Activated B cell treated with CpG ODN at 0.5 μM for 24 hours (primary cell): ENCODE measurements around the gene CCDC171. TPM values are rescaled to one million over a fixed set of nuclear protein-coding genes. Genes with fewer than 3 reads are reported as not detected.

Source experiments
- ATAC-seq: fragments of 200-7000 bp; cut with Tn5 transposase; one replicate; pipeline ENCODE4 v1.10.0; 2021; ENCODE audit warnings: low read depth, mild to moderate bottlenecking, moderate library complexity
- CTCF ChIA-PET: fragments of 350-600 bp; sonication (Branson Sonifier 250); formaldehyde crosslinking; loops from one replicate; lab custom pipeline; 2021; ENCODE audit warnings: antibody characterized with exemption; lab: Charles Lee
- POLR2A ChIA-PET: fragments of 350-600 bp; sonication (Branson Sonifier 250); formaldehyde crosslinking; loops from one replicate; lab custom pipeline; 2021; ENCODE audit warnings: antibody characterized with exemption; lab: Charles Lee
- DNase-seq: peaks from one replicate; pipeline ENCODE4 v3.0.0; 2022
- H3K27ac Mint-ChIP-seq: one replicate; pipeline ENCODE4 v1.8.0; 2020; ENCODE audit warnings: mixed read lengths
- H3K27me3 Mint-ChIP-seq: one replicate; pipeline ENCODE4 v1.8.0; 2021; ENCODE audit warnings: mixed read lengths
- H3K36me3 Mint-ChIP-seq: one replicate; pipeline ENCODE4 v1.8.0; 2021; ENCODE audit warnings: low read depth, mixed read lengths
- H3K4me1 Mint-ChIP-seq: one replicate; pipeline ENCODE4 v1.8.0; 2021; ENCODE audit warnings: mixed read lengths
- H3K4me3 Mint-ChIP-seq: one replicate; pipeline ENCODE4 v1.8.0; 2020; ENCODE audit warnings: mild to moderate bottlenecking, mixed read lengths
- H3K9me3 Mint-ChIP-seq: one replicate; pipeline ENCODE4 v1.8.0; 2020; ENCODE audit warnings: mixed read lengths
- intact Hi-C: fragments of 100-400 bp; cut with micrococcal nuclease; formaldehyde crosslinking; loops from one replicate; pipeline ENCODE4 v1.15.1; 2024
- total RNA-seq: library from RNA; stranded (reverse); gene quantifications from 2 replicates; pipeline ENCODE4 v1.2.3, GENCODE V29; 2022
- TF ChIP-seq, protein P1 (sequence below): fragments of 200-600 bp; IDR thresholded peaks from one replicate; pipeline ENCODE4 v1.8.0; 2022; ENCODE audit warnings: antibody characterized with exemption, mild to moderate bottlenecking

The CCDC171 gene
- total RNA-seq, 1 donor from 2014 or later, result 3.6 TPM

DNA sequence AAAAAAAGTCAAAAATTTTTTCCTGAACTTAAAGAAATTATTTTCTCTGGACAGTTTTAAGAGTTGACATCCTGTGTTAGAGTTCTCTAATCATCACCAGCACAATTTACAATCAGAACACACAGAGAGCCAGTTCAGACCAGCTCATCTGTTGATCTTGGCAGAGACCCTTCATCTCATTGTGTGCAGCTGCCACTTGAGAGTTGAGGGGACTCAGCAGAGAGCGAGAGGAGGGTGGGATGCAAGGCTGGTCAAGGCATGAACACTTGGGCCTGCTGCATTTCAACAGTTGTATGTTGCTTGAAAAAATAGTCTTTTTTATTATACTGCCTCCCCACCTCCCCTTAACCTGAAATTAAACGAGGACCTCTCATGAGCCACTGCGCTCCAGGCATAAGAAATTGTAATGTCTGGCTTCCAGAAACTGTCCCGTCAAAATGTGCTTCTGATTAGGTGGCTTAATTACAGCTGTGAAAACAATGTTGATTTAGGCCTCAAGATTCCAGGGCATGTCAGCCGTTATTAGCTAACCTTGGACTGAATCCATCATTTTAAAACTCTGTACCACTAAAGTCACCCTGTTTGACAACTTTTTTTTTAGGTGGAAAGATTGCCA is 383.6 kb downstream of the CCDC171 start:
- H3K27ac Mint-ChIP-seq, result no peak overlapping the region
- TF ChIP-seq, protein P1, sequence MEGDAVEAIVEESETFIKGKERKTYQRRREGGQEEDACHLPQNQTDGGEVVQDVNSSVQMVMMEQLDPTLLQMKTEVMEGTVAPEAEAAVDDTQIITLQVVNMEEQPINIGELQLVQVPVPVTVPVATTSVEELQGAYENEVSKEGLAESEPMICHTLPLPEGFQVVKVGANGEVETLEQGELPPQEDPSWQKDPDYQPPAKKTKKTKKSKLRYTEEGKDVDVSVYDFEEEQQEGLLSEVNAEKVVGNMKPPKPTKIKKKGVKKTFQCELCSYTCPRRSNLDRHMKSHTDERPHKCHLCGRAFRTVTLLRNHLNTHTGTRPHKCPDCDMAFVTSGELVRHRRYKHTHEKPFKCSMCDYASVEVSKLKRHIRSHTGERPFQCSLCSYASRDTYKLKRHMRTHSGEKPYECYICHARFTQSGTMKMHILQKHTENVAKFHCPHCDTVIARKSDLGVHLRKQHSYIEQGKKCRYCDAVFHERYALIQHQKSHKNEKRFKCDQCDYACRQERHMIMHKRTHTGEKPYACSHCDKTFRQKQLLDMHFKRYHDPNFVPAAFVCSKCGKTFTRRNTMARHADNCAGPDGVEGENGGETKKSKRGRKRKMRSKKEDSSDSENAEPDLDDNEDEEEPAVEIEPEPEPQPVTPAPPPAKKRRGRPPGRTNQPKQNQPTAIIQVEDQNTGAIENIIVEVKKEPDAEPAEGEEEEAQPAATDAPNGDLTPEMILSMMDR, result no peak
- ChIA-PET POLR2A (no interaction called here), CTCF (no interaction called here)
- DNase-seq (no peak), ATAC-seq (no peak)
- no peaks in the 10 kb centered on the region for H3K36me3 Mint-ChIP-seq
- no peaks in the 10 kb centered on the region for H3K27me3 Mint-ChIP-seq
- peaks cover 3% of the 10 kb centered on the region for H3K9me3 Mint-ChIP-seq
- no peaks in the 10 kb centered on the region for H3K4me1 Mint-ChIP-seq
- intact Hi-C loops, result no loop called here
- no peak overlapping the region for H3K4me3 Mint-ChIP-seq

DNA sequence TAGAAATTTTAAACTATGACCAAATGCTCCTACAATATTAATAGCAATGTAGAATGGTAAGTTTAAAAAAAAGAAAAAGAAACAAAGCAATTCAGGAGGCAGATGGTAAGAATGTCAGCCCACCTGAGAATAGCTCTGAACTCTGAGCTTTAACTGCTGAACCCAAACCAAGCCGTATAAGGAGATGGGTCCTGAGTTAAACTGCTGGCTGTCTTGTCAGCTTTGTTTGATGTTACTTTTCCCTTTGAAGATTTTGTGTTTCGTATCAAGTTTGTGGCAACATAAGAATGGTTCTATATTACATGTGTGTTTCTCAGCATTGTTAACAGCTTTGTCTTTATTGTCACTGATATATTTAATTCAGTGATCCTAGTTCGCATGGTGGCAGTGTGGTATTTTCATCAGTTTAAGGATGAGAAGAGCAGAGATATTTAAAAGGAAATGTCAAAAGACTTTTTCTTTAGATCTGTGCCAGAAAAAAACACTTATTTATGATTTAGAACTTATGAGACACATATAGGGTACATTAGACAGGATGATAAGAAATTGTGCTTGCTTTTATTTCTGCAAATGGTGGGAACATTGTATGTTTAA is 390.1 kb downstream of the CCDC171 start:
- ChIA-PET CTCF (no interaction called here), POLR2A (no interaction called here)
- H3K27me3 Mint-ChIP-seq, result no peaks in the 10 kb centered on the region
- no peak overlapping the region for H3K4me3 Mint-ChIP-seq
- no peaks in the 10 kb centered on the region for H3K36me3 Mint-ChIP-seq
- TF ChIP-seq, protein P1, result no peak
- DNase-seq (no peak), ATAC-seq (no peak)
- no peaks in the 10 kb centered on the region for H3K4me1 Mint-ChIP-seq
- H3K9me3 Mint-ChIP-seq, result peaks cover 2% of the 10 kb centered on the region
- H3K27ac Mint-ChIP-seq, result no peak overlapping the region
- intact Hi-C loops, result no loop called here

DNA sequence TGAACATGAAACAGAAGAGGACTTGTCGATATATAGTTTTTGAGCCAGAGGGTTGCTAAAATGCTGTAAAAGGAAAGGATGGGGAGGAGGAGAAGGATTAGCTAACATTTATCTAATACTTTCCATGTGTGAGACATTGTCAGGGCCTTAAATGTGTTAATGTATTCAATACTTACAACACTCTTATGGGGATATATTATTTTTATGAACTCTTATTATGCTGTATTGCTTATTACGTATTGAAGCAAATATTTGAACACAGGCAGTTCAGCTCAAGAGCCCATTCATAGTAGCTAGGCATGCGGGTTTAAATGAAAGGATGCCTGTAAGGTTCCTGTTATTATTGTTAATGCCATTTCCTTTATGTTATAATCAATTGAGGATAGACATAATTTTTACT is 391.5 kb downstream of the CCDC171 start:
- peaks cover 2% of the 10 kb centered on the region for H3K9me3 Mint-ChIP-seq
- intact Hi-C loops, result no loop called here
- TF ChIP-seq, protein P1, result no peak
- H3K27ac Mint-ChIP-seq, result no peak overlapping the region
- H3K27me3 Mint-ChIP-seq, result no peaks in the 10 kb centered on the region
- CTCF ChIA-PET, result no interaction called here
- DNase-seq (no peak), ATAC-seq (no peak)
- no peaks in the 10 kb centered on the region for H3K4me1 Mint-ChIP-seq
- POLR2A ChIA-PET, result no interaction called here
- H3K36me3 Mint-ChIP-seq, result no peaks in the 10 kb centered on the region
- H3K4me3 Mint-ChIP-seq, result no peak overlapping the region

DNA sequence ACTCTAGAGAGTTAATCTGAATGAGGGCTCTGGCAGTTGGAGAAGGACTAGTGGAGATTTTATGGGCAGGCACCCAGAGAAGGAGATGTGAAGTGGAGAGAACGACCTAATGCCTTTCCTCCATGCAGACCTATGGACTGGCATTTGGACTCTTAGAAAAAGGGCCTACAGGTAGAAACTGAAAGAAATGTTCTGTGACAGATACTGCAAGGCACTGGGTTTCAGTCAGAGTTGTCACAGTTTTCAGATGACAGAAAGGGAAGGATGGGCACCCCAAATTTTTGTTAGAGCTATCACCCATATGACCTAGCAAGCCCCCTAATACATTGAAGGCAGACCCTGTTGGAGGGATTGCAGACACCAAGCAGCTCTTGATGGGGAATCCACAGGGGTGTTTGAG is 406.8 kb downstream of the CCDC171 start:
- no peaks in the 10 kb centered on the region for H3K36me3 Mint-ChIP-seq
- H3K27ac Mint-ChIP-seq, result no peak overlapping the region
- TF ChIP-seq, protein P1, result no peak
- H3K9me3 Mint-ChIP-seq, result peaks cover 1% of the 10 kb centered on the region
- H3K4me1 Mint-ChIP-seq, result no peaks in the 10 kb centered on the region
- H3K4me3 Mint-ChIP-seq, result no peak overlapping the region
- ATAC-seq, result no peak
- intact Hi-C loops, result no loop called here
- no peaks in the 10 kb centered on the region for H3K27me3 Mint-ChIP-seq
- POLR2A ChIA-PET, result no interaction called here
- DNase-seq, result no peak
- CTCF ChIA-PET, result no interaction called here

DNA sequence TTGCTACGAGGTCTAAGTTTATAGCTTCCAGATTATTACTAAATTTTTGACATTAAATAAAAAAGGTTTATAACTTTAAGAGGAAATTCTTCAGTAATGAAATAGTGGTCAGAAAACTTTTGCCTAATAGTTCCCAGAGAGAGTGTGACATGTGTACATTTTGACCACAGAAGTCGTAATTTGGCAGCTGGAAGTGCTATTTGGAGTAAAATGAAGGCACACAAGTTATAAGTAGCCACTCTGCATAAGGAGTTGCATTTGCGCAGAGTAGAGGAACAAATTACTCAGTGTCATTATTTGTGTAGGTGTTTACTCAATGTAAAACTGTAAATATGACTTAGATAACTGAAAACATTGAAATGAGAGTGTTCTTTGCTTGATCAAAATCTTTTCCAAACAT is 408.4 kb downstream of the CCDC171 start:
- no peak overlapping the region for H3K27ac Mint-ChIP-seq
- POLR2A ChIA-PET, result no interaction called here
- no peaks in the 10 kb centered on the region for H3K9me3 Mint-ChIP-seq
- H3K4me1 Mint-ChIP-seq, result no peaks in the 10 kb centered on the region
- H3K27me3 Mint-ChIP-seq, result no peaks in the 10 kb centered on the region
- intact Hi-C loops, result no loop called here
- DNase-seq (no peak), ATAC-seq (no peak)
- no peaks in the 10 kb centered on the region for H3K36me3 Mint-ChIP-seq
- no peak overlapping the region for H3K4me3 Mint-ChIP-seq
- TF ChIP-seq, protein P1, result no peak
- CTCF ChIA-PET, result no interaction called here
